VCaP (cell line): ENCODE data around the gene MERTK.
"Not testable (repeated sequence)": the region's sequence is repeated elsewhere in the genome, so short reads cannot be mapped to it uniquely, and the experiment has no call there.

Experiments
- H3K27ac ChIP-seq: fragments of 450-650 bp; 2 replicates; pipeline ENCODE4 v1.5.1; 2017
- TF ChIP-seq, protein P1 (sequence below): fragments of 450-650 bp; conservative IDR thresholded peaks from 2 replicates; pipeline ENCODE4 v1.5.1; 2017; ENCODE audit warnings: mild to moderate bottlenecking, moderate library complexity

Gene MERTK

DNA sequence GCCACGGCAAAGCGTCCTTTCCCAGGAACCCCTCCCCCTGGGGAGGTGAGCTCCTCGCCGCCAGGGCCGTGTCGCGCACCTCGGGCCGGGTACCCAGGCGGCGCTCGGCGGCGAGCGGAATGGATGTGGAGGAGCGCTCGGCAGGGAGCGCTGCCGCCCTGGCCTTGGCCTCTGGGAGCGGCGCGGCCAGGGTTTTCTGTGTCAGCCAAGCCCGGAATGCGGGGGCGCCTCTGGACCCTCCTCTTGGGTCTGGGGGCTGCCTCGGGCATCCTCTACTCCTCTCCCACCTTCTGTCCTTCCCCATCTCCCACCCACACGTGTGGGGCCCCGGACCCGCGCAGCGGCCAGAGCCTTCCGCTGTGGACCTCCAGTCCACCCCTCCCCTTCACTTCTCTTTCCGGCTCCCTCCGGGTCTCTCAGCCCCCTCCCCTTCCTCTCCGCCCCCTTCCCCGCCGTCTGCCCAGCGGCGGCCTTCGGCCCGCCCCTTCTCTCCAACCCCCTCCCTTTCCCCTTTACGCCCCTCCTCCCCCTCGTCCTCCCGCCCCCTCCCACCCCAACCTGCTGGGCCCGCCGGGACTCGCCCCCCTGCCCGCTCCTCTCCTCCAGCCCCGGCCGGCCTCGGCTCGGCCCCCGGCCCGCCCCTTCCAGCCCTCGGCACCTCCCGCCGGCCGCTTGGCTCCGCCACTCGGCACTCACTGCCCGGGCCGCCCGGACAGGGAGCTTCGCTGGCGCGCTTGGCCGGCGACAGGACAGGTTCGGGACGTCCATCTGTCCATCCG lies at the start of gene MERTK:
MERTK (plus strand) TSS at position 684 of the 779 bp plus-strand sequence. CDS start 129 bp downstream, outside the sequence.
- TF ChIP-seq, protein P1, sequence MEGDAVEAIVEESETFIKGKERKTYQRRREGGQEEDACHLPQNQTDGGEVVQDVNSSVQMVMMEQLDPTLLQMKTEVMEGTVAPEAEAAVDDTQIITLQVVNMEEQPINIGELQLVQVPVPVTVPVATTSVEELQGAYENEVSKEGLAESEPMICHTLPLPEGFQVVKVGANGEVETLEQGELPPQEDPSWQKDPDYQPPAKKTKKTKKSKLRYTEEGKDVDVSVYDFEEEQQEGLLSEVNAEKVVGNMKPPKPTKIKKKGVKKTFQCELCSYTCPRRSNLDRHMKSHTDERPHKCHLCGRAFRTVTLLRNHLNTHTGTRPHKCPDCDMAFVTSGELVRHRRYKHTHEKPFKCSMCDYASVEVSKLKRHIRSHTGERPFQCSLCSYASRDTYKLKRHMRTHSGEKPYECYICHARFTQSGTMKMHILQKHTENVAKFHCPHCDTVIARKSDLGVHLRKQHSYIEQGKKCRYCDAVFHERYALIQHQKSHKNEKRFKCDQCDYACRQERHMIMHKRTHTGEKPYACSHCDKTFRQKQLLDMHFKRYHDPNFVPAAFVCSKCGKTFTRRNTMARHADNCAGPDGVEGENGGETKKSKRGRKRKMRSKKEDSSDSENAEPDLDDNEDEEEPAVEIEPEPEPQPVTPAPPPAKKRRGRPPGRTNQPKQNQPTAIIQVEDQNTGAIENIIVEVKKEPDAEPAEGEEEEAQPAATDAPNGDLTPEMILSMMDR: peak; percentile 73
- peak within 1 kb of the TSS; percentile 82 for H3K27ac ChIP-seq

DNA sequence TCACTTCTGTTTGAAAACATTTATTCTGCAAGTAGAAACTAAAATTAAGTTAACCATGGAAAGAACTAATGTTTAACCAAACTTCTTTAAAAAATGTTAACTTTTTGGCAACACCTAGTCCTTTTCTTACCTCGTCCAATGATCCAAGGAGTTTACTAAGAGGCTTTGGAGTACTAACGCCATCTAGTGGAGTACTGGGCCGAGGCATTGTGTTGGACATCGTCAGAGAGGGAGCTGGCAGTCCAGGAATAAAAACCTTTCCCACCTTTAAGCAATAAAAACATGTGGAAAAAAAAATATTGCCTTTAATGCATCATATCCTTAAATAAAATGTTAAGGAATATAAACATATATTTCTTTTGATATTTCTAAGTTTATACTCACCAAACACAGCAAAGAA lies 47.8 kb upstream of the MERTK start:
- TF ChIP-seq, protein P1: peak; percentile 74
- peak overlapping the region; percentile 41; the same call in 1 of the 2 replicates for H3K27ac ChIP-seq

DNA sequence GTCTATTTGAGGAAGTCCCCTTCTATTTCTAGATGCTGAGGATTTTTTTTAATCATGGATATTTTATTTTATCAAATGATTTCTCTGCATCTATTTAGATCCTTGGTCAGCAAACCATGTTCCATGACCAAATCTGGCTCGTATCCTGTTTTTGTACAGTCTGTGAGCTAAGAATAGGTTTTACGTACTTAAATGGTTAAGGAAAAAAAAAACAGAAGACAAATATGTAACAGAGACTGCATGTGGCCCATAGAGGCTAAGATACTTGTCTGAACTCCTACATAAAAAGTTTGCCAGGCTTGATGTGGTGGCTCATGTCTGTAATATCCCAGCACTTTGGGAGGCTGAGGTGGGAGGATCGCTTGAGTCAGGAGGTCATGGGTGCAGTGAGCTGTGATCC lies 45.9 kb upstream of the MERTK start:
- H3K27ac ChIP-seq: not testable (repeated sequence)

DNA sequence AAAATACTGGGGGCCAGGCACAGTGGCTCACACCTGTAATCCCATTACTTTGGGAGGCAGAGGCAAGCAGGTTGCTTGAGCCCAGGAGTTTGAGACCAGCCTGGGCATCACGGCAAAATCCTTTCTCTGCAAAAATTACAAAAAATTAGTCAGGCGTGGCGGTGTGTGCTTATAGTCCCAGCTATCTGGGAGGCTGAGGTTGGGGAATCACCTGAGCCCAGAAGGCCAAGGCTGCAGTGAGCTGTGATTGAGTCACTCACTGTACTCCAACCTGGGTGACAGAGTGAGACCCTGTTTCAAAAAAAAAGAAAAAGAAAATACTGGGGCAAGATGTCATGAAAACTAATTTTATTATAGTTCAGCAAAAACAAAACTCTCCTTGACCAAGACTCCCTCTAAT lies 38.4 kb upstream of the MERTK start:
- not testable (repeated sequence) for H3K27ac ChIP-seq

DNA sequence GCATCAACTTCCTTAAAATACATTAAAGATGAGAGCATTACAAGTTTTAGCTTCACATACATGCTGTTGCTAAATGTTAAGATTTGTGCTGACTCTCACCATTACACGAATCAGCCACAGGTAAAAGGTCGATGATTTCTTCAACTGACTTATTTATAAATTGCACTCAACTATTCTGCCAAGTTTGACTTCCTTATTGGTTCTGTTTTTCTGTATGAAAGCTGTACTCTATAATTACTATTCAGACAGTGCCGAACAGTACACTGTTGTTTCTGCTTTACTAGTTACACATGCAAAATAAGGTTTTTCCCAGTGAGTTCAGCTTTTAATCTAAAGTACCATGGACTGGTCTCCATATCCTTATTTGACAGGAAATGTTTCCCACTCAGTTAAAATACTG lies 33.3 kb upstream of the MERTK start:
- not testable (repeated sequence) for H3K27ac ChIP-seq

DNA sequence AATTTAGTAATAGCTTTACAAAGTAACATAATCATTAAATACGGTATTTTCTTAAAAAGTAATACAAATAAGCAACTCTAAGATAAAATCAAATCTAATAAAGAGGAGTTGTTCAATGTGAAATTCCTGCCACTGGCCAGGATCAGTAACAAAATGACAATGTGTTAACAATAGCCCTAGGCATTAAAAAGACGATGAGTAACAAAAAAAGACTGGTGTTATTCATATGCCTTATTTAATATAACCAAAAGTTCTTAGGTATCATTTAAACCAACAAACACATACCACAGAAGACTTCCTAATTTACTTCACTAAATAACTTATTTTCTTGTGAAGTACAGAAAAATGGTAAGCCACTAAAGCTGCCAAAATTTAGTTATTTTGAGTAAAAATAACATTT lies 25.6 kb upstream of the MERTK start:
- not testable (repeated sequence) for H3K27ac ChIP-seq

DNA sequence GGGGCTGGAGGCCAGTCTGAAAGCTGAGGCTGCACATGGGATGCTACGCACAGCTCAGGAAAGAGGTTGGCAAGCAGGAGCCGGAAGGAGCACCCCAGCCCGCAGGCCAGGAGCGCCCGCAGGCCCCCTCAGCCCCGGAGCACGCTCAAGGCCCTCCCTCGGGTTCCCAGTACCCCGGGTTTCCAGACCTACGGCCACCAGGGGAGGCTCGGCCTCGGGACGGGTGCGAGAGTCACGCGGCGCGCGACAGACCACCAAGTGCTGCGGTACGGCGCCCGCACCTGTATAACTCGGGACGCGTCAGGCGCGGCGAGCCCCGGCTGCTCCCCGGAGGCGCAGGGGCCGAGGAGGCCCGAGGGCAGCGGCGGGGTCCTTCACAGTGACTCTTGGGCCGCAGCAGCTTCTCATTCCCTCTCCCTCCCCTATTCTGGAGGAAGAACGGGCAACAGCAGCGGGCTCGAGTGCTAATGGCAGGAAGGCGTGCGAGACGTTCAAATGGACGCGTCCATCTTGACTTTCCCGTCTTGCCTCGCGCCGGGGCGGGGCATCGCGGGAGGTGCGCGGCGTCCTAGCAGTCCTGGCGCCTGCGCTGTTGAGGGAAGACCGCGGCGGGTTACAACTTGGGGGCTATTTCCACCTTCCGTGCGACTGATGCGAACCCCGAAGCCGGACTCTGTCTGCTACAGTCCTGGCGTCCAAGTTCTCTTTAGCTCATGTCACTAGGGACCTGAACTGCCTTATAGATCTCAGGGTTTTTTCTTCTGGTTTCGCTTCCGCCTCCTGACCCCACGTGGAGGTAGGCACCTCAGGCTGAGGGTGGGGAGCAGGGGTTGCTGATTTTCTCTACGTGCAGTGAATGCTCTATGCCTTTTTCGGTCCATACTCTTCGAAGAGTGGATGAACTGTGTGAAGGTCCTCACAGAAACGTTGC lies 14.5 kb upstream of the MERTK start, which contains the start of gene ANAPC1:
ANAPC1 (minus strand) TSS at position 533 of the 931 bp plus-strand sequence. CDS start 3,368 bp downstream, outside the sequence.
- TF ChIP-seq, protein P1: no peak
- H3K27ac ChIP-seq: peak within 1 kb of the TSS; percentile 89

DNA sequence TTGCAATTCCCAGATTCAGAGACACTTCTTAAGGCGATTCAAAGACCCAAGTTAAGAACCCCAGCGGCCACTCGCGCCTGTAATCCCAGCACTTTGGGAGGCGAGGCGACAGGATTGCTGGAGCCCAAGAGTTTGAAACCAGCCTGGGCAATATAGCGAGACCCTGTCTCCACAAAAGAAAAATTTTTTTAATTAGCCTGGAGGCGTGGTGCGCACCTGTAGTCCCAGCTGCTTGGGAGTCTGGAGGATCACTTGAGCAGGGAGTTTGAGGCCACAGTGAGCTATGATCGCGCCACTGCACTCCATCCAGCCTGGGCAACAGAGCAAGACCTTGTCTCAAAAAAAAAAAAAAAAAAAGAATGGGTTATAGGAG lies 13.8 kb upstream of the MERTK start:
- peak overlapping the region; percentile 89 for H3K27ac ChIP-seq
- TF ChIP-seq, protein P1: no peak

DNA sequence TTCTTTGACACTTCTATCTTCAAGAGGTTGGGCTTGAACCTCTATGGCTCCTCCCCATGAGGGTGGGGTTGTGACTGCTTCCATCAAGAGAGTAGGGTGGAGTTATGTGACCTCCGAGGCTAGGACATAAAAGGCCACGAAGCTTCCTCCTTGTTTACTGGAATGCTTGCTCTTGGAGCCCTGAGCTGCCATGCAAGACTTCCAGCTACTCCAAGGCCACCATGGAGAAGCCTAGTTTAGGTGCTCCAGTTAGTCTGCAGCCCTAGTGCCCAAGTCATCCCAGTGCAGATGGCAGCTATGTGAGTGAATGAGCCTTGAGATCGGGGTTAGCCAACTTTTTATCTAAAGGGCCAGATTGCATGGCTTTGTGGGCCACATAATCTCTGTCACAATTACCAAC lies 2.4 kb upstream of the MERTK start:
- no peak overlapping the region for H3K27ac ChIP-seq
- TF ChIP-seq, protein P1: no peak
